ENCODE measurements around the gene UPF2. TPM values are rescaled to one million over a fixed set of nuclear protein-coding genes. Genes with fewer than 3 reads are reported as not detected.

The UPF2 gene
- polyA plus RNA-seq, 3 donors = 2.7 to 6.7 (median 4.3) TPM

DNA sequence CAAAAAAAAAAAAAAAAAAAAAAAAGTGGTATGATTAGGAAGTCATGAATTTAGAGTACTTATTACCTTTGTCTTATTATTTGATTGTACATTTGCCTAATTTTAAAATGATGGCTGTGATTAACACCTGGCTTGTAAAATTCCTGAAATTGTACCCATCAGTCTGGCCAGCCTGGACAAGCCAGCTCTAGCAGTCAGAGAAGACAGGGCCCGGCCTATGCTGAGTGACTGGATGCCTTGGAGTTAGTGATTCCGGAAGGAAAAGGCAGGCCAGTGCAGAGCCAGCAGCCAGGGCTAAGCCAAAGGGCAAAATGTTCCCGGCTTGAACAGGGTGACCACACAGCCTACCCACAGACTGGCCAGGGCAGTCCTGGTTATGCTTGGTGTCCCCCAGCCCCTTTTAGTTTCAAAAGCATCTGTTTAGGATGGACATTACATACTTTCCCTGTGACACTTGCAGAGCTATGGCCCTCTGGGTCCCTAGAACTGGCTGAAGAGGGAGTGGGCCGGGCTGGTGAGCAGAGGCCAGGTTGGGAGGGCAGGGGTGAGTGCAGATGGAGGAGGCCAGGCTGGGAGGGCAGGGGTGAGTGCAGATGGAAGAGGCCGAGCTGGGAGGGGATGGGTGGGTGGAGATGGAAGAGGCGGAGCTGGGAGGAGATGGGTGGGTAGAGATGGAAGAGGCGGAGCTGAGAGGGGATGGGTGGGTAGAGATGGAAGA is 157.7 kb downstream of the UPF2 start:
- intact Hi-C loops (cut with micrococcal nuclease) = no loop called here
- DNase-seq = no peak
- Histone ChIP-seq H3K36me3 (replicated peaks in 1 of 2; ENCODE audit: control insufficient read depth in 1 of 2, insufficient read depth in 2 of 2, low read length in 2 of 2) (no peaks in the 10 kb centered on the region), H3K79me2 (ENCODE audit: insufficient read depth, low read length) (no peaks in the 10 kb centered on the region), H3K4me2 (replicated peaks; ENCODE audit: extremely low read depth, low read length, poor library complexity, severe bottlenecking) (no peak overlapping the region), H3K9ac (ENCODE audit: insufficient read depth, low read length, poor library complexity, severe bottlenecking) (no peak overlapping the region), H3K4me3 (replicated peaks in 1 of 3; ENCODE audit: low read depth in 2 of 3, low read length in 3 of 3) (no peak overlapping the region), H4K20me1 (ENCODE audit: insufficient read depth, low read length) (no peaks in the 10 kb centered on the region), H2AFZ (ENCODE audit: insufficient read depth, low read depth, low read length, poor library complexity, severe bottlenecking) (no peak overlapping the region), H3K27ac (ENCODE audit: low read depth in 1 of 2, low read length in 2 of 2) (no peak overlapping the region), H3K4me1 (ENCODE audit: control insufficient read depth in 1 of 2, insufficient read depth in 2 of 2, low read length in 2 of 2) (no peaks in the 10 kb centered on the region), H3K9me3 (replicated peaks in 1 of 2; ENCODE audit: control insufficient read depth in 1 of 2, insufficient read depth in 1 of 2, low read length in 2 of 2) (no peaks in the 10 kb centered on the region), H3K27me3 (ENCODE audit: control insufficient read depth in 2 of 2, insufficient read depth in 2 of 2, low read length in 2 of 2) (no peaks in the 10 kb centered on the region)
- no peak overlapping the region for H3K4me3 Mint-ChIP-seq
- 92% methylated on average over 5 of the region's 7 CpGs for WGBS (ENCODE audit: insufficient coverage)
- H3K27ac Mint-ChIP-seq = peak overlapping the region in 1 of 7 donors; percentile 20
- no peaks in the 10 kb centered on the region for H3K4me1 Mint-ChIP-seq
- H3K27me3 Mint-ChIP-seq (ENCODE audit: low read depth in 3 of 3) = no peaks in the 10 kb centered on the region
- no peaks in the 10 kb centered on the region for H3K36me3 Mint-ChIP-seq
- TF ChIP-seq, protein P1, sequence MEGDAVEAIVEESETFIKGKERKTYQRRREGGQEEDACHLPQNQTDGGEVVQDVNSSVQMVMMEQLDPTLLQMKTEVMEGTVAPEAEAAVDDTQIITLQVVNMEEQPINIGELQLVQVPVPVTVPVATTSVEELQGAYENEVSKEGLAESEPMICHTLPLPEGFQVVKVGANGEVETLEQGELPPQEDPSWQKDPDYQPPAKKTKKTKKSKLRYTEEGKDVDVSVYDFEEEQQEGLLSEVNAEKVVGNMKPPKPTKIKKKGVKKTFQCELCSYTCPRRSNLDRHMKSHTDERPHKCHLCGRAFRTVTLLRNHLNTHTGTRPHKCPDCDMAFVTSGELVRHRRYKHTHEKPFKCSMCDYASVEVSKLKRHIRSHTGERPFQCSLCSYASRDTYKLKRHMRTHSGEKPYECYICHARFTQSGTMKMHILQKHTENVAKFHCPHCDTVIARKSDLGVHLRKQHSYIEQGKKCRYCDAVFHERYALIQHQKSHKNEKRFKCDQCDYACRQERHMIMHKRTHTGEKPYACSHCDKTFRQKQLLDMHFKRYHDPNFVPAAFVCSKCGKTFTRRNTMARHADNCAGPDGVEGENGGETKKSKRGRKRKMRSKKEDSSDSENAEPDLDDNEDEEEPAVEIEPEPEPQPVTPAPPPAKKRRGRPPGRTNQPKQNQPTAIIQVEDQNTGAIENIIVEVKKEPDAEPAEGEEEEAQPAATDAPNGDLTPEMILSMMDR (IDR thresholded peaks at IDR 0.05) = no peak
- no peaks in the 10 kb centered on the region for H3K9me3 Mint-ChIP-seq

DNA sequence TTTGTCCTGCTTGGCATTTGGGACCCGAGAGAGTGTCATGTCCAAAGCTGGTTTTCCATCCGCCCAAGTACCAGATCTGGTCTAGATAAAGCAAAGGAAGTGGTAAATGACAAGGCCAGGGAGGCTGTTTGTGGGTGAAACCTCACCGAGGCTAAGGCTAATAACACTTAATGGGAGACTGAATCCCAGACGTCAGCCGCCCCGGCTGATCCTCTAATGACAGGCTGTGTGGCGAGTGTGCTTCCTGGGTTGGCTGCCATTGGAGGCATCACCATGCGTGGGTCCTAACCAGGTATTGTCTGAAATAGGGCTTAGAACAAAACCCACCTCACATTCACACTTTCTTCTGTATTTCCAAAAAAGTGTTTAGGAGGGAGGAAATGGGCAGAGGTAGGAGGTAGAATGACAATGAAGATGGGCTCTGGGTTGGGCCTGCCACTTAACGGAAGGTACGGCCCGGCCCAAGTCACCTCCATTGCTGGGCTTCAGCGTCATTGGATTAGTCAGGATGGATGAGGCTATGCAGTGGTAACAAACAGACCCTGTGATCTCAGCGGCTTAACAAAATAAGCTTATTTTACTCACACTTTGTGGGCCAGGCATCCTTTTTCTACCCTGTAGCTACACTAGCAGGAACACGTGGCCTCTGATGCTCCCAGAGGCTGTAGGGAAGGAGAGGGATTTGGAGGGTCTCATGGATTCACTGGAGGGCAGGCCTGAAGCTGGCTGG is 159.8 kb downstream of the UPF2 start:
- no peak overlapping the region for H3K4me3 ChIP-seq (replicated peaks in 1 of 3; ENCODE audit: low read depth in 2 of 3, low read length in 3 of 3)
- peaks cover 0 to 2% (median 0%) of the 10 kb centered on the region in 7 donors for H3K9me3 Mint-ChIP-seq
- intact Hi-C loops (cut with micrococcal nuclease) = no loop called here
- WGBS (ENCODE audit: insufficient coverage) = 50% methylated on average over 11 of the region's 14 CpGs
- DNase-seq = no peak
- H3K27me3 Mint-ChIP-seq (ENCODE audit: low read depth in 3 of 3) = peaks cover 0 to 1% (median 0%) of the 10 kb centered on the region in 3 donors
- TF ChIP-seq, protein P1 (IDR thresholded peaks at IDR 0.05) = no peak
- no peak overlapping the region for H3K27ac Mint-ChIP-seq
- H3K79me2 ChIP-seq (ENCODE audit: insufficient read depth, low read length) = no peaks in the 10 kb centered on the region
- peak overlapping the region; percentile 40 for H2AFZ ChIP-seq (ENCODE audit: insufficient read depth, low read depth, low read length, poor library complexity, severe bottlenecking)
- no peaks in the 10 kb centered on the region for H3K4me1 Mint-ChIP-seq
- H3K36me3 ChIP-seq (replicated peaks in 1 of 2; ENCODE audit: control insufficient read depth in 1 of 2, insufficient read depth in 2 of 2, low read length in 2 of 2) = no peaks in the 10 kb centered on the region
- H3K27ac ChIP-seq (ENCODE audit: low read depth in 1 of 2, low read length in 2 of 2) = no peak overlapping the region
- no peaks in the 10 kb centered on the region for H3K4me1 ChIP-seq (ENCODE audit: control insufficient read depth in 1 of 2, insufficient read depth in 2 of 2, low read length in 2 of 2)
- H3K27me3 ChIP-seq (ENCODE audit: control insufficient read depth in 2 of 2, insufficient read depth in 2 of 2, low read length in 2 of 2) = no peaks in the 10 kb centered on the region
- H3K36me3 Mint-ChIP-seq = no peaks in the 10 kb centered on the region
- no peaks in the 10 kb centered on the region for H4K20me1 ChIP-seq (ENCODE audit: insufficient read depth, low read length)
- no peak overlapping the region for H3K4me3 Mint-ChIP-seq
- H3K9me3 ChIP-seq (replicated peaks in 1 of 2; ENCODE audit: control insufficient read depth in 1 of 2, insufficient read depth in 1 of 2, low read length in 2 of 2) = no peaks in the 10 kb centered on the region
- H3K4me2 ChIP-seq (replicated peaks; ENCODE audit: extremely low read depth, low read length, poor library complexity, severe bottlenecking) = no peak overlapping the region
- H3K9ac ChIP-seq (ENCODE audit: insufficient read depth, low read length, poor library complexity, severe bottlenecking) = no peak overlapping the region
